ENCODE data around the gene TMEM273. TPM values are rescaled to one million over a fixed set of nuclear protein-coding genes. Genes with fewer than 3 reads are reported as not detected.

Gene TMEM273
- total RNA-seq, 2 experiments from 2014 or later, result 24.4 to 25.6 TPM

GRCh38 chr10:49173201-49173772, 14.9 kb downstream of the TMEM273 start:
- ChIA-PET CTCF (interaction anchor here (1.6 to 3.4 kb wide), 3 partner anchors 9 to 517 kb away, joined by 6 to 12 read pairs (median 8); no protein-coding TSS in a partner anchor), POLR2A (no interaction called here)
- Mint-ChIP-seq H3K9me3 (ENCODE audit: insufficient read depth) (no peaks in the 10 kb centered on the region), H3K4me3 (no peak overlapping the region), H3K27ac (no peak overlapping the region), H3K36me3 (ENCODE audit: low read depth) (peaks cover 7% of the 10 kb centered on the region), H3K27me3 (ENCODE audit: low read depth) (peaks cover 3% of the 10 kb centered on the region), H3K4me1 (ENCODE audit: low read depth) (peaks cover 48% of the 10 kb centered on the region)
- ATAC-seq (no peak), DNase-seq (peak; percentile 9)

GRCh38 chr10:49172777-49173132, 15.4 kb downstream of the TMEM273 start:
- no peak for ATAC-seq
- peaks cover 3% of the 10 kb centered on the region for H3K36me3 Mint-ChIP-seq (ENCODE audit: low read depth)
- peaks cover 3% of the 10 kb centered on the region for H3K27me3 Mint-ChIP-seq (ENCODE audit: low read depth)
- no peak overlapping the region for H3K4me3 Mint-ChIP-seq
- H3K4me1 Mint-ChIP-seq (ENCODE audit: low read depth), result peaks cover 43% of the 10 kb centered on the region
- CTCF ChIA-PET, result interaction anchor here (1.6 to 3.4 kb wide), 3 partner anchors 8 to 516 kb away, joined by 6 to 12 read pairs (median 8); no protein-coding TSS in a partner anchor
- H3K27ac Mint-ChIP-seq, result no peak overlapping the region
- peak; percentile 15 for DNase-seq
- POLR2A ChIA-PET, result no interaction called here
- no peaks in the 10 kb centered on the region for H3K9me3 Mint-ChIP-seq (ENCODE audit: insufficient read depth)

DNA sequence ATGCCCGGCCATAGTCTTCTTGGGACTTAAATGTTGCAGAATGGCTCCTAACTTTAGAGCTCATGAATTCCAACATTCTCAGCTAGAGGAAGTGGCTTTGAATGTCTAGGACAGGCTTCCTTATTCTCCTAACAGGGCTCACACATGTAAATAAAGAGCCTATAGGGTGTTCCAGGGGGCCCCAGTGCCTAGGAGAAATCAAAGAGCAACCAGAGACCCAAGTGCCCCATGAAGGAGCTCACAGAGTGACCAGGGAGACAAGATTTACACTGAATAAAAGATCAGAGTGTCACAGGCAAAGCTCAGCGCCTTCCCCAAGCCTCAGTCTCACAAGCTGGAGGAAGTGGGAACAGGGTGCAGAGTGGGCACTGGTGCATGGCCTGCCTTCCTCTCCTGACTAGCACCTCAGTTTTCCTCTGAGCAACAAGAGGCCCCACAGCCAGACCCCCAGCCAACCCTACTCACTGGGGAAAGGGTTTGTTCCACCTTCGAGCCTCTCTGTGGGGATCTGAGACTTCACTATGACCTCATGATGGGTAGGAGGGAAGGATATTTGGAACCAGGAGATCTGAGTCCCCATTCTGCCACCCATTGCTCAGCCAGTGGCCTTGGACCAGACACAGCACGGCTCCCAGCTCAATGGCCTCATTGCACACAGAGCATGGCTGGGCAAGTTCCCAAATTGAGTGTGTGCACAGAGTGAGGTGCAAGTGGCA, 16.0 kb downstream of the TMEM273 start:
- no peak overlapping the region for H3K4me3 Mint-ChIP-seq
- peaks cover under 1% of the 10 kb centered on the region for H3K36me3 Mint-ChIP-seq (ENCODE audit: low read depth)
- ATAC-seq (no peak), DNase-seq (peak; percentile 17)
- H3K27me3 Mint-ChIP-seq (ENCODE audit: low read depth), result peaks cover 3% of the 10 kb centered on the region
- no peaks in the 10 kb centered on the region for H3K9me3 Mint-ChIP-seq (ENCODE audit: insufficient read depth)
- H3K27ac Mint-ChIP-seq, result no peak overlapping the region
- ChIA-PET POLR2A (no interaction called here), CTCF (interaction anchor here (2.3 to 3.4 kb wide), 2 partner anchors 8 to 514 kb away, joined by 8 to 12 read pairs; no protein-coding TSS in a partner anchor)
- peaks cover 37% of the 10 kb centered on the region for H3K4me1 Mint-ChIP-seq (ENCODE audit: low read depth)

- Mint-ChIP-seq H3K36me3 (ENCODE audit: low read depth) (no peaks in the 10 kb centered on the region), H3K4me1 (ENCODE audit: low read depth) (peaks cover 32% of the 10 kb centered on the region), H3K27me3 (ENCODE audit: low read depth) (peaks cover 3% of the 10 kb centered on the region), H3K9me3 (ENCODE audit: insufficient read depth) (no peaks in the 10 kb centered on the region), H3K27ac (no peak overlapping the region), H3K4me3 (no peak overlapping the region)
- ATAC-seq (no peak), DNase-seq (peak; percentile 12)
- POLR2A ChIA-PET, result no interaction called here
- CTCF ChIA-PET, result interaction anchor here (2.3 kb wide), 1 partner anchor 513 kb away, joined by 8 read pairs; no protein-coding TSS in a partner anchor
Measured at GRCh38 chr10:49171326-49172060, 16.7 kb downstream of the TMEM273 start.

GRCh38 chr10:49170632-49171325, 17.4 kb downstream of the TMEM273 start:
- peak; percentile 18 for DNase-seq
- Mint-ChIP-seq H3K27ac (no peak overlapping the region), H3K27me3 (ENCODE audit: low read depth) (peaks cover 3% of the 10 kb centered on the region), H3K4me3 (no peak overlapping the region), H3K4me1 (ENCODE audit: low read depth) (peaks cover 29% of the 10 kb centered on the region), H3K36me3 (ENCODE audit: low read depth) (no peaks in the 10 kb centered on the region), H3K9me3 (ENCODE audit: insufficient read depth) (no peaks in the 10 kb centered on the region)
- CTCF ChIA-PET, result no interaction called here
- POLR2A ChIA-PET, result no interaction called here
- no peak for ATAC-seq

GRCh38 chr10:49169776-49170175, 18.4 kb downstream of the TMEM273 start:
- POLR2A ChIA-PET, result no interaction called here
- H3K4me1 Mint-ChIP-seq (ENCODE audit: low read depth), result peaks cover 28% of the 10 kb centered on the region
- no peak overlapping the region for H3K4me3 Mint-ChIP-seq
- no peaks in the 10 kb centered on the region for H3K9me3 Mint-ChIP-seq (ENCODE audit: insufficient read depth)
- H3K36me3 Mint-ChIP-seq (ENCODE audit: low read depth), result no peaks in the 10 kb centered on the region
- no peak for ATAC-seq
- CTCF ChIA-PET, result no interaction called here
- no peak overlapping the region for H3K27ac Mint-ChIP-seq
- peaks cover 2% of the 10 kb centered on the region for H3K27me3 Mint-ChIP-seq (ENCODE audit: low read depth)
- DNase-seq, result peak; percentile 9

DNA sequence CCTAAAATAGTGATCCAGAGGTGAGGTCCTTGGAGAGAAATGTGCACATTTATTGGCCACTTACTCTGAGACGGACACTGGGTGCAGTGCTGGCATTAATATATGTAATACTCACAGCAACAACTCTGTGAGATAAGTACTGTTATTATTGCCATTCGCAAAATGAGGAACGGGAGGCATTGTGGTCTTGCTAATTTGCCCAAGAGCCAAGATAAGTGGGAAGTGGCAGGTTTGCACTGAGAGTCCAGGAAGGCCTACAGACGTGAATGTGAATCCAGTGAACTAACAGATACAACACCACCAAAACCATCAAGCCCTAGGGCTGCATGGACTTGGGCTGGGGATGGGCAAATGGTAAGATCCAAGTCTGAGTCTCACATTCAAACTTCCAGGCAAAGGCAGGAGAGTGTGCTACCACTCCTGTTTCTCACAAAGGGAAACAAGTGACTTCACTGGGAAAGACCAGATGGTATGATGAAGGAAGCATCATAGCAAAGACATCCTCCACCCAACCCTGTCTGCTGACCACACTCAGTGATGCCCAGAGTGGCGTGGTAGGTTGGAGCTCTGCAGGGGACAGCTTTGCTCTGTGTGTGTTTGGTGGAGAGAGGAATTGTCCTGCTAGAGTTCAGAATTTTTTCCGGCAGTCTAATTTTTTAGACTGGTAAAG, 19.2 kb downstream of the TMEM273 start:
- peaks cover 31% of the 10 kb centered on the region for H3K4me1 Mint-ChIP-seq (ENCODE audit: low read depth)
- H3K27ac Mint-ChIP-seq, result no peak overlapping the region
- no peak overlapping the region for H3K4me3 Mint-ChIP-seq
- ChIA-PET POLR2A (no interaction called here), CTCF (no interaction called here)
- no peaks in the 10 kb centered on the region for H3K36me3 Mint-ChIP-seq (ENCODE audit: low read depth)
- DNase-seq, result peak; percentile 4
- H3K27me3 Mint-ChIP-seq (ENCODE audit: low read depth), result peaks cover 2% of the 10 kb centered on the region
- no peak for ATAC-seq
- H3K9me3 Mint-ChIP-seq (ENCODE audit: insufficient read depth), result no peaks in the 10 kb centered on the region

DNA sequence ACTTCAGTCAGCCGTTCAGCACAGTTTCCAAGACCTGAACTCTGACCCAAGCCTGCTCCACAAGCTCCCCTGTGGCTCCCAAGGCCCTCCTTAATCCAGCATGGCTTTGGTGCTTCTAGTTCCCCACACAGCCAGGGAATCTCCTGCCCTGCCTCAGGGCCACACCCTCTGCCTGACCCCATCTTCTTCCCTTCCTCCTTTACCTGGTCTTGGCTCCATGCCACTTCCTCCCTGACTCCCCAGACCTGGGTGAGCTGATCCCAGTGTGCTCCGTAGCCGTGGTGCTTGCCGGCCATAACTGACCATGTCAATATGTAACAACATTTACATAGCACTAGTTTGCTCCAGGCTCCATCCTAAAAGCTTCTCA, 20.0 kb downstream of the TMEM273 start:
- POLR2A ChIA-PET, result no interaction called here
- H3K9me3 Mint-ChIP-seq (ENCODE audit: insufficient read depth), result no peaks in the 10 kb centered on the region
- H3K4me3 Mint-ChIP-seq, result no peak overlapping the region
- H3K27me3 Mint-ChIP-seq (ENCODE audit: low read depth), result peaks cover 2% of the 10 kb centered on the region
- no peaks in the 10 kb centered on the region for H3K36me3 Mint-ChIP-seq (ENCODE audit: low read depth)
- H3K27ac Mint-ChIP-seq, result no peak overlapping the region
- peaks cover 30% of the 10 kb centered on the region for H3K4me1 Mint-ChIP-seq (ENCODE audit: low read depth)
- no peak for ATAC-seq
- DNase-seq, result peak; percentile 12
- CTCF ChIA-PET, result no interaction called here

GRCh38 chr10:49167425-49168170, 20.6 kb downstream of the TMEM273 start:
- CTCF ChIA-PET, result no interaction called here
- H3K27me3 Mint-ChIP-seq (ENCODE audit: low read depth), result peaks cover 4% of the 10 kb centered on the region
- POLR2A ChIA-PET, result no interaction called here
- peaks cover 26% of the 10 kb centered on the region for H3K4me1 Mint-ChIP-seq (ENCODE audit: low read depth)
- H3K27ac Mint-ChIP-seq, result no peak overlapping the region
- H3K4me3 Mint-ChIP-seq, result no peak overlapping the region
- no peaks in the 10 kb centered on the region for H3K36me3 Mint-ChIP-seq (ENCODE audit: low read depth)
- DNase-seq, result no peak
- no peaks in the 10 kb centered on the region for H3K9me3 Mint-ChIP-seq (ENCODE audit: insufficient read depth)
- ATAC-seq, result no peak

GRCh38 chr10:49166484-49167400, 21.4 kb downstream of the TMEM273 start:
- Mint-ChIP-seq H3K27ac (peak overlapping the region; percentile 48), H3K4me1 (ENCODE audit: low read depth) (peaks cover 19% of the 10 kb centered on the region), H3K9me3 (ENCODE audit: insufficient read depth) (no peaks in the 10 kb centered on the region), H3K4me3 (no peak overlapping the region), H3K27me3 (ENCODE audit: low read depth) (peaks cover 7% of the 10 kb centered on the region), H3K36me3 (ENCODE audit: low read depth) (no peaks in the 10 kb centered on the region)
- DNase-seq, result no peak
- no peak for ATAC-seq
- CTCF ChIA-PET, result no interaction called here
- POLR2A ChIA-PET, result no interaction called here

Data from activated CD8-positive, alpha-beta T cell treated with anti-CD3 and anti-CD28 coated beads, Interleukin-2, amount 10 ng/mL, durations not matched to agents 7 days and 5 days (primary cell).